ENCODE results near the gene TTLL9.

Gene TTLL9

GRCh38 chr20:31838646-31839292 is 31.7 kb upstream of the TTLL9 start:
- TF ChIP-seq CTCF (IDR thresholded peaks at IDR 0.05; ENCODE audit: low read depth, low read length): no peak
- DNase-seq (ENCODE audit: extremely low read depth, low read depth): no peak

- no peak for DNase-seq (ENCODE audit: extremely low read depth, low read depth)
- TF ChIP-seq CTCF (IDR thresholded peaks at IDR 0.05; ENCODE audit: low read depth, low read length): no peak
These were observed 30.5 kb upstream of the TTLL9 start for GRCh38 chr20:31839782-31840487.

- TF ChIP-seq CTCF (IDR thresholded peaks at IDR 0.05; ENCODE audit: low read depth, low read length): no peak
- no peak for DNase-seq (ENCODE audit: extremely low read depth, low read depth)
These were observed 29.3 kb upstream of the TTLL9 start for GRCh38 chr20:31840906-31841816.

- no peak for TF ChIP-seq CTCF (IDR thresholded peaks at IDR 0.05; ENCODE audit: low read depth, low read length)
These were observed 28.5 kb upstream of the TTLL9 start for GRCh38 chr20:31841928-31842327.

GRCh38 chr20:31842471-31843157 is 27.8 kb upstream of the TTLL9 start:
- DNase-seq (ENCODE audit: extremely low read depth, low read depth): no peak
- no peak for TF ChIP-seq CTCF (IDR thresholded peaks at IDR 0.05; ENCODE audit: low read depth, low read length)

More at GRCh38 chr20:31841928-31842327, 28.5 kb upstream of the TTLL9 start:
- no peak for DNase-seq (ENCODE audit: extremely low read depth, low read depth)

- DNase-seq (ENCODE audit: extremely low read depth, low read depth): no peak
- TF ChIP-seq CTCF (IDR thresholded peaks at IDR 0.05; ENCODE audit: low read depth, low read length): no peak
These were observed 27.1 kb upstream of the TTLL9 start for GRCh38 chr20:31843288-31843687.

Data from AG09319 (cell line).